Measurements from ENCODE around the gene FOXB1.

DNA sequence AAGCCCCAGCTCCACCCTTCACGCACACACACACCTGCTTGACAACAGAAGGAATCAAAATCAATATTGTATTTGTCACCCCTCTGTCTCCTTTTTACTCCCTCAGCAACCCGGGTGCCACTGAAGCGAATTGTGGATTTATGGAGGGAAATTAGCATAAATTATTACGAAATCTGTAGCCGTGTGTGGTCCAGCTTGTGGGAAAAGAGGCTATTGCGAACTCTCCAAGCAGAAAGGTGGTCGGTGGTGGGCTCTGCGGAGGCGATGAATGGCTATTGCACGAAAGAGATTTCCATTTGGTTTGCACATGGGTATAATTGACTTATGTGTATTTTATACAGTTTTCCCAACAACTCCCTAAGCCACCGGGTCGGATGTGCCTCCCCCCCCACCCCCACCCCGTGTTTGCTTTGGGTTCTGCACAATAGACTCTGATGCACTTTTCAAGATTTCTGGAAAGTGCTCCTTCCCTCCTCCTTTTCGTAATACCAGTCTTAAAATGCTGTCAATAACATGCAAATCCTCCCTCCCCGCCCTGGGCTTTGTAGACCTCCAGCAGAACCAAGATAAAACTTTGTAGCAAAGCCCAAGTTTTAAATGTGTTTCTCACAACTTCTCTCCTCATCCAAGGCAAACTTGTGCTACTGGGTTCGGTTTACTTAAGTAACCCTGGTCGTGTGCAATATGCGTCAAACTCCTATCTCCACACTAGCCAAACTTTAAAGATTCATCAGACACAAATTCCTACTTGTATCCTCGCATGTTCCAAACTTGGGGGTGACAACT lies 3.1 kb upstream of the FOXB1 start:
- no peak for TF ChIP-seq EP300 (IDR thresholded peaks at IDR 0.05)
- no peak for TF ChIP-seq POLR2A (IDR thresholded peaks at IDR 0.05; ENCODE audit: low read depth)
- TF ChIP-seq, protein P1, sequence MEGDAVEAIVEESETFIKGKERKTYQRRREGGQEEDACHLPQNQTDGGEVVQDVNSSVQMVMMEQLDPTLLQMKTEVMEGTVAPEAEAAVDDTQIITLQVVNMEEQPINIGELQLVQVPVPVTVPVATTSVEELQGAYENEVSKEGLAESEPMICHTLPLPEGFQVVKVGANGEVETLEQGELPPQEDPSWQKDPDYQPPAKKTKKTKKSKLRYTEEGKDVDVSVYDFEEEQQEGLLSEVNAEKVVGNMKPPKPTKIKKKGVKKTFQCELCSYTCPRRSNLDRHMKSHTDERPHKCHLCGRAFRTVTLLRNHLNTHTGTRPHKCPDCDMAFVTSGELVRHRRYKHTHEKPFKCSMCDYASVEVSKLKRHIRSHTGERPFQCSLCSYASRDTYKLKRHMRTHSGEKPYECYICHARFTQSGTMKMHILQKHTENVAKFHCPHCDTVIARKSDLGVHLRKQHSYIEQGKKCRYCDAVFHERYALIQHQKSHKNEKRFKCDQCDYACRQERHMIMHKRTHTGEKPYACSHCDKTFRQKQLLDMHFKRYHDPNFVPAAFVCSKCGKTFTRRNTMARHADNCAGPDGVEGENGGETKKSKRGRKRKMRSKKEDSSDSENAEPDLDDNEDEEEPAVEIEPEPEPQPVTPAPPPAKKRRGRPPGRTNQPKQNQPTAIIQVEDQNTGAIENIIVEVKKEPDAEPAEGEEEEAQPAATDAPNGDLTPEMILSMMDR (IDR thresholded peaks at IDR 0.05) = no peak

Measured in esophagus muscularis mucosa (tissue), 4 donors.